K562 treated with DMSO at 1 percent for 12 hours (cell line): ENCODE measurements around the gene DIP2B. TPM values are rescaled to one million over a fixed set of nuclear protein-coding genes. Genes with fewer than 3 reads are reported as not detected.

Experiments
- total RNA-seq: library from RNA; unstranded; fragments of 300-600 nt; gene quantifications from 2 replicates; pipeline ENCODE4 v1.2.3, GENCODE V29; 2022; ENCODE audit not compliant: insufficient read depth

The DIP2B gene, protein sequence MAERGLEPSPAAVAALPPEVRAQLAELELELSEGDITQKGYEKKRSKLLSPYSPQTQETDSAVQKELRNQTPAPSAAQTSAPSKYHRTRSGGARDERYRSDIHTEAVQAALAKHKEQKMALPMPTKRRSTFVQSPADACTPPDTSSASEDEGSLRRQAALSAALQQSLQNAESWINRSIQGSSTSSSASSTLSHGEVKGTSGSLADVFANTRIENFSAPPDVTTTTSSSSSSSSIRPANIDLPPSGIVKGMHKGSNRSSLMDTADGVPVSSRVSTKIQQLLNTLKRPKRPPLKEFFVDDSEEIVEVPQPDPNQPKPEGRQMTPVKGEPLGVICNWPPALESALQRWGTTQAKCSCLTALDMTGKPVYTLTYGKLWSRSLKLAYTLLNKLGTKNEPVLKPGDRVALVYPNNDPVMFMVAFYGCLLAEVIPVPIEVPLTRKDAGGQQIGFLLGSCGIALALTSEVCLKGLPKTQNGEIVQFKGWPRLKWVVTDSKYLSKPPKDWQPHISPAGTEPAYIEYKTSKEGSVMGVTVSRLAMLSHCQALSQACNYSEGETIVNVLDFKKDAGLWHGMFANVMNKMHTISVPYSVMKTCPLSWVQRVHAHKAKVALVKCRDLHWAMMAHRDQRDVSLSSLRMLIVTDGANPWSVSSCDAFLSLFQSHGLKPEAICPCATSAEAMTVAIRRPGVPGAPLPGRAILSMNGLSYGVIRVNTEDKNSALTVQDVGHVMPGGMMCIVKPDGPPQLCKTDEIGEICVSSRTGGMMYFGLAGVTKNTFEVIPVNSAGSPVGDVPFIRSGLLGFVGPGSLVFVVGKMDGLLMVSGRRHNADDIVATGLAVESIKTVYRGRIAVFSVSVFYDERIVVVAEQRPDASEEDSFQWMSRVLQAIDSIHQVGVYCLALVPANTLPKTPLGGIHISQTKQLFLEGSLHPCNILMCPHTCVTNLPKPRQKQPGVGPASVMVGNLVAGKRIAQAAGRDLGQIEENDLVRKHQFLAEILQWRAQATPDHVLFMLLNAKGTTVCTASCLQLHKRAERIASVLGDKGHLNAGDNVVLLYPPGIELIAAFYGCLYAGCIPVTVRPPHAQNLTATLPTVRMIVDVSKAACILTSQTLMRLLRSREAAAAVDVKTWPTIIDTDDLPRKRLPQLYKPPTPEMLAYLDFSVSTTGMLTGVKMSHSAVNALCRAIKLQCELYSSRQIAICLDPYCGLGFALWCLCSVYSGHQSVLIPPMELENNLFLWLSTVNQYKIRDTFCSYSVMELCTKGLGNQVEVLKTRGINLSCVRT (N-terminal part only)
- total RNA-seq, result 4.0 and 21.3 TPM in 2 replicates

DNA sequence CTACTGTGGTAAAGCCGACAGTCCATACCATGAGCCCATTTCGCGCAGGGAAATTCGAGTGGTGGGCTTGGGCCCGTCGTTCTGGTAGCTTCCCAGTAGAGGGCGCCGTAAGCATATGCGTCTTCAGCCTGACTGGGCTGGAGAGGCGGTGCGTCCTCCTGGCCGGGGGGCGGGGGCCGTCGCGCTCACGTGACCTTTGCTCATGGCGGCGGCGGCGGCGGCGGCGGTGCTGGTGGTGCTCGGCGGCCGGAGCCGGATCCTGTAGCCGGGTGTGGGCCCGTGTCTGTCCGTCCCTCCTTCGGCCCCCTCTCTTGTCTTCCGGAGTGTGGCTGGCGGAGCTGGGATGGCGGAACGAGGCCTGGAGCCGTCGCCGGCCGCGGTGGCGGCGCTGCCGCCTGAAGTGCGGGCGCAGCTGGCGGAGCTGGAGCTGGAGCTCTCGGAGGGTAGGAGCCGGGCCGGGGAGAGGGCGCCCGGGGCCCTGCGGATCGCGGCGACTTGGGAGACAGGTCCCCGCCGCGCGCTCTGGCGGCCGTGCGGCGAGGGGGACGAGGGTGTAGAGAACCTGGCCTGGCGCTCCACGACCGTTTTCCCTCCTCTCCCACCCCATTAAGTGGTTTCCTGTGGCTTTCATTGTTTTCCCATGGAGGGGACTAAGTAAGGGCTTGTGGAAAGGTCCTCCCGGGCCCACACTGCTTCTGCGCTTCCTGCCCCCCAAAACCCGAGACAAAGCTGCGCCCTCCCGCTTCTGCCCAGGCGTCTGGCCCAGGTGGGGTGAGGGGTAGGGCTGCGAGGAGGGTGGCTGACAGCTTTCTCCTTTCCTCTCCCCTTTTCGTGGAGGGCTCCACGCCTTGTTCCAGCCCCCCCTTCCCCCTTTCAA is at the start of gene DIP2B:
Gene DIP2B, plus strand, starts transcription at position 188 of the 877 bp plus-strand sequence. Its CDS starts 156 bp downstream, at position 344.

DNA sequence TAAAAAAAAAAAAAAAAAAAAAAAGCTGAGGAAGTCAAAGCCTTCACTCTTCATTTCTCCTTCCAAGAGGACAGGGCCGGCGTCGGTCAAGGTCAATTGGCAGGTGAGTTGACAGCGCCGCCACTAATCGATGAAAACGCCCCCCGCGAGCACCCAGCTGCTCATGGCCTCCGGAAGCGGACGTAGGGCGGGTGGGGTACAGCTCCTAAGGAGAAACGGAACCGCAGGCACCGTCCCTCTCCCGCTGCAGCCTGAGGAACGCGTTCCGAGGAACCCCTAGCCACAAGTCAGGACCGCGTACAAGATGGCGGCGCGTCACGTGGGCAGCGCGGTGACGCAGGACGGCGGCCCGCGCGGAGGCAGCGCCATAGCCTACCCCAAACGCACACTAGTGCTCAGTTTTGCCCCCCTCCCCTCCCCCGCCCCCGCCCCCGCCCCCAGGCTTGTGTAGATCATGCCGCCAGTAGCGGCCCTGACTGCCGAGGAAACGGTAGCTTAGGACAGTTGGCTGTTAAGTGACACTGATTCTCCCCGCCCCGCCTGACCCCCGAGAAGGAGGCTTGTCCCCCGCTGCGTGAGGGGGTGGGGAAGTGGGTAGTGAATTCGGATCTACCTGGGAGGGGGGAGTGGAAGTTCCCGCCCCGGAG is 259.0 kb downstream of the DIP2B start, which contains the start of gene ATF1:
Gene ATF1, plus strand, starts transcription at position 463 of the 647 bp plus-strand sequence. CDS start 16,045 bp downstream, outside the sequence.

Other genes with a start within 250 kb of the DIP2B start
- 10.5 and 24.5 TPM in 2 replicates for gene LIMA1, start 221.5 kb upstream of the DIP2B start, total RNA-seq
- gene FAM186A, start 108.4 kb upstream of the DIP2B start, total RNA-seq, result not detected in 2 replicates
- gene LARP4, start 104.1 kb upstream of the DIP2B start, total RNA-seq, result 6.0 and 37.7 TPM in 2 replicates